GM23248 (cell line): ENCODE data around the gene ZBTB3. TPM values are rescaled to one million over a fixed set of nuclear protein-coding genes. Genes with fewer than 3 reads are reported as not detected.

Source experiments
- DNase-seq: peaks from one replicate; pipeline ENCODE4 v3.0.0-alpha.2; 2015
- H2AFZ ChIP-seq: fragments of 200-600 bp; sonication (generic); 2 replicates; pipeline ENCODE4 v1.6.1; 2016; ENCODE audit warnings: antibody characterized with exemption
- H3F3A ChIP-seq: fragments of 200-600 bp; sonication (generic); 2 replicates; pipeline ENCODE4 v1.6.1; 2016; ENCODE audit warnings: mild to moderate bottlenecking, antibody characterized with exemption, mixed run types; ENCODE audit not compliant: insufficient read depth
- H3K27ac ChIP-seq: fragments of 200-600 bp; sonication (generic); 2 replicates; pipeline ENCODE4 v1.5.1; 2016; ENCODE audit warnings: mild to moderate bottlenecking
- H3K27me3 ChIP-seq: fragments of 200-600 bp; sonication (generic); replicated peaks from 2 replicates; pipeline ENCODE4 v1.6.1; 2016; ENCODE audit warnings: mild to moderate bottlenecking; ENCODE audit not compliant: insufficient read depth
- H3K36me3 ChIP-seq: fragments of 200-600 bp; sonication (generic); 2 replicates; pipeline ENCODE4 v1.6.1; 2016; ENCODE audit warnings: low read depth, mild to moderate bottlenecking
- H3K4me1 ChIP-seq: fragments of 200-600 bp; sonication (generic); 2 replicates; pipeline ENCODE4 v1.6.1; 2016; ENCODE audit warnings: mild to moderate bottlenecking; ENCODE audit not compliant: insufficient read depth
- H3K4me2 ChIP-seq: fragments of 200-600 bp; sonication (generic); one replicate; pipeline ENCODE4 v1.6.1; 2016; ENCODE audit warnings: mild to moderate bottlenecking; ENCODE audit not compliant: unreplicated experiment
- H3K4me3 ChIP-seq: fragments of 200-600 bp; sonication (generic); 2 replicates; pipeline ENCODE4 v1.5.1; 2016; ENCODE audit warnings: mild to moderate bottlenecking
- H3K79me2 ChIP-seq: fragments of 200-600 bp; sonication (generic); 2 replicates; pipeline ENCODE4 v1.6.1; 2016; ENCODE audit warnings: mild to moderate bottlenecking; ENCODE audit not compliant: insufficient read depth
- H3K9ac ChIP-seq: fragments of 200-600 bp; sonication (generic); 2 replicates; pipeline ENCODE4 v1.6.1; 2016; ENCODE audit warnings: mild to moderate bottlenecking
- H3K9me2 ChIP-seq: fragments of 200-600 bp; sonication (generic); 2 replicates; pipeline ENCODE4 v1.6.1; 2016; ENCODE audit warnings: mixed run types, mild to moderate bottlenecking, moderate library complexity; ENCODE audit not compliant: insufficient read depth
- H3K9me3 ChIP-seq: fragments of 200-600 bp; sonication (generic); one replicate; pipeline ENCODE4 v1.6.1; 2017; ENCODE audit warnings: low read depth
- H4K20me1 ChIP-seq: fragments of 200-600 bp; sonication (generic); 2 replicates; pipeline ENCODE4 v1.6.0; 2016; ENCODE audit not compliant: insufficient read depth
- EZH2 ChIP-seq: fragments of 200-600 bp; sonication (generic); IDR thresholded peaks from 2 replicates; pipeline ENCODE4 v1.6.1; 2018; ENCODE audit warnings: antibody characterized with exemption, mild to moderate bottlenecking; ENCODE audit not compliant: insufficient read depth, poor library complexity, severe bottlenecking
- EZH2phosphoT487 ChIP-seq: fragments of 200-600 bp; sonication (generic); IDR thresholded peaks from 2 replicates; pipeline ENCODE4 v1.6.1; 2018; ENCODE audit warnings: antibody characterized with exemption, moderate library complexity, mild to moderate bottlenecking, low read depth; ENCODE audit not compliant: insufficient read depth
- WGBS, 2 experiments: methylation state at CpG; one replicate each; pipeline ENCODE4 v1.1.6; 2015 to 2017; ENCODE audit warnings: low lambda C conversion rate in 2 of 2, low coverage in 1 of 2; ENCODE audit errors: missing lambda C conversion rate in 2 of 2; 5-methylcytosine and 5-hydroxymethylcytosine counted together
- in situ Hi-C: fragments of 300-500 bp; cut with MboI; formaldehyde crosslinking; loops from 2 replicates; pipeline ENCODE4 v1.15.0; 2020
- polyA plus RNA-seq: library from polyadenylated mRNA; unstranded; fragments of >200 nt; fragmentation: Nextera tagmentation; extraction: Ambion mirVana; gene quantifications from 2 replicates; pipeline ENCODE4 v1.2.1, GENCODE V29; 2016
- total RNA-seq: library from RNA; depleted of rRNA; stranded (reverse); fragments of >200 nt; shearing (Covaris generic); gene quantifications from 2 replicates; pipeline ENCODE4 v1.2.3, GENCODE V29; 2014

ZBTB3 gene
- total and polyA plus RNA-seq, 2 experiments from 2014 or later: 4.9 to 8.0 TPM

DNA sequence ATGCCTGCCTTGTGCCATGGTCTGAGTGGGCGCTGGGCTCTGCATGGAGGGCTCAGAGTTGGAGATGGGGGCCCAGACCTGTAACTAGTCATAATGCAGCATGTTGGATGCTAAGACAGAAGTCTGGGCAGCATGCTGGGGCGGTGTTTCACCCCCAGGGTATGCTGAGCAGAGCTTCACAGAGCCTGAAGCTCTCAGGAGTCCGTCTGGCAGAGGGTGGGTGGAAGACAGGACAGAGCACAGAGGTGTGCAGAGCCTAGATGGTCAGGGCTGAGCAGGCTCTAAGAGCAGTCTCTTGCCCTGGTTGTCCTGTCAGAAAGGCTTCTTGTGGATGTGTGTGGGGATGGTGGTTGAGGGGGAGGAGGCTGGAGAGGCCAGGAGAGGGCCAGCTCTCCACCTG lies 24.5 kb upstream of the ZBTB3 start:
- H3F3A ChIP-seq: no peaks in the 10 kb centered on the region
- H3K9me2 ChIP-seq: no peaks in the 10 kb centered on the region
- no peaks in the 10 kb centered on the region for H3K4me1 ChIP-seq
- H3K27me3 ChIP-seq: no peaks in the 10 kb centered on the region
- peaks cover 5% of the 10 kb centered on the region for H3K79me2 ChIP-seq
- H3K9ac ChIP-seq: no peak overlapping the region
- no peaks in the 10 kb centered on the region for H3K36me3 ChIP-seq
- no peak overlapping the region for H3K4me2 ChIP-seq
- WGBS, 2 experiments: 94 to 100% methylated on average over 3 of the region's 3 CpGs
- TF ChIP-seq EZH2phosphoT487: no peak
- H3K4me3 ChIP-seq: no peak overlapping the region
- no peak overlapping the region for H3K27ac ChIP-seq
- DNase-seq: no peak
- in situ Hi-C loops: no loop called here
- no peaks in the 10 kb centered on the region for H3K9me3 ChIP-seq
- no peaks in the 10 kb centered on the region for H4K20me1 ChIP-seq
- no peak overlapping the region for H2AFZ ChIP-seq

DNA sequence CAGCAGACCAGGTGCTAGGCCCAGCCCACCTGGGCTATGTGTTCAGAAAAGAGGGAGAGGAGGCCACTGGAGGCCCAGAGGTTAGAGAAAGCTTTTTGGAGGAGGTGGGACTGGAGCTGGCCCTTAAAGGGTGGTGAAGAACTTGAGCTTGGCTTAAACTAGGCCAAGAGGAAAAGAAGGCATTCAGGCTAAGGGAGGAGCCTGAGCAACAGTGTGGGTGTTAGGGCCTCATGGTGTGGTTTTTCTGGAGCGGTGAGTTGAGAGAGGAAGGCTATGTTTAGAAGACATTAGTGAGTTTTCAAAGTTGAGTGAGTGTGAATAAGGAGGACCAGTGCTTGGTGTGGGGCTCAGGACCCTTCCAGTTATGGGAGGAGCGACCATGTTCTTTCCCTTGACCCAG lies 23.4 kb upstream of the ZBTB3 start:
- Histone ChIP-seq H3K9me2 (no peaks in the 10 kb centered on the region), H3K9me3 (no peaks in the 10 kb centered on the region), H3F3A (no peaks in the 10 kb centered on the region), H3K4me3 (no peak overlapping the region), H3K36me3 (no peaks in the 10 kb centered on the region), H3K27ac (no peak overlapping the region), H4K20me1 (no peaks in the 10 kb centered on the region), H3K79me2 (peaks cover 16% of the 10 kb centered on the region), H3K4me2 (no peak overlapping the region), H3K27me3 (no peaks in the 10 kb centered on the region), H3K9ac (no peak overlapping the region), H3K4me1 (0 out of 2 replicates have a peak, but pooled peaks cover 2% of the 10 kb centered on the region), H2AFZ (no peak overlapping the region)
- TF ChIP-seq EZH2 (no peak), EZH2phosphoT487 (no peak)
- in situ Hi-C loops: no loop called here
- WGBS, 2 experiments: 75 to 82% methylated on average over 2 of the region's 2 CpGs
- DNase-seq: no peak

DNA sequence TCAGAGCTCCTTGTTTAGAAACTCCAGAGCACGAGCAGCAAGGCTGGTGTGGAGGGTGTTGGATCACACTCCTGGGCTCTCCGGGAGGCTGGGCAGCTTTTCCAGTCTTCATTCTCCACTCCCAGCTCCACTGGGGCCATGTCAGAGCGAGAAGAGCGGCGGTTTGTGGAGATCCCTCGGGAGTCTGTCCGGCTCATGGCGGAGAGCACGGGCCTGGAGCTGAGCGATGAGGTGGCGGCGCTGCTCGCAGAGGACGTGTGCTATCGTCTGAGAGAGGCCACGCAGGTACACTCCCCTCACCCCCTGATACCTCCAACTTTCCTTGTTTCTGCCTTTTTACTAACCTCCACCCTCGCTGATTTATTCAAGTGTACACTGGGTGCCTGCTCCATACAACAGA lies 21.7 kb upstream of the ZBTB3 start:
- peaks cover 3% of the 10 kb centered on the region for H3F3A ChIP-seq
- H3K36me3 ChIP-seq: no peaks in the 10 kb centered on the region
- H3K4me2 ChIP-seq: no peak overlapping the region
- H4K20me1 ChIP-seq: no peaks in the 10 kb centered on the region
- TF ChIP-seq EZH2phosphoT487 (no peak), EZH2 (no peak)
- H3K9ac ChIP-seq: no peak overlapping the region
- no peak overlapping the region for H2AFZ ChIP-seq
- H3K4me3 ChIP-seq: no peak overlapping the region
- in situ Hi-C loops: no loop called here
- no peaks in the 10 kb centered on the region for H3K27me3 ChIP-seq
- H3K9me3 ChIP-seq: no peaks in the 10 kb centered on the region
- H3K4me1 ChIP-seq: peaks cover 10% of the 10 kb centered on the region; the same call in 1 of the 2 replicates
- 96 to 97% methylated on average over 17 of the region's 17 CpGs for WGBS, 2 experiments
- DNase-seq: no peak
- no peak overlapping the region for H3K27ac ChIP-seq
- peaks cover 23% of the 10 kb centered on the region for H3K79me2 ChIP-seq
- no peaks in the 10 kb centered on the region for H3K9me2 ChIP-seq

DNA sequence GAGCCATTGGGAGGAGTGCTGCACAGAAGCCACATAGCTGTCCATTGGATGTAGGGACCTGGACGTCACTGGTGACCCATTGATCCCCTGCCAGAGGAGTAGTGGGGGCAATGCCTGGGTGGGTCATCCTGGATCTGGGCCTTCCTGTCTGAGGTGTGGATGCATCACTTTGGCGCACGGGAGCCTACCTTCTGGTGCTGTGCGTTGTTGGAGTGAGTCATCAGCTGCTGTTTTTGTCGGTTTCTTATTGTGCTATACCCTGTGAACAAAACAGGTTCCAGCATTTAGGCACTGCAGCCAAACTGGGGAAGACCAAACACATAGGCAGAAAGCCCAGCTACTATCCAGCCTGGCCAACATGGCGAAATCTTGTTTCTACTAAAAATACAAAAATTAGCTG lies 20.4 kb upstream of the ZBTB3 start:
- H3K27me3 ChIP-seq: no peaks in the 10 kb centered on the region
- H3K9ac ChIP-seq: no peak overlapping the region
- peaks cover 18% of the 10 kb centered on the region for H3K4me1 ChIP-seq
- H3K9me3 ChIP-seq: no peaks in the 10 kb centered on the region
- no peak overlapping the region for H3K27ac ChIP-seq
- no peak overlapping the region for H3K4me3 ChIP-seq
- H3K4me2 ChIP-seq: no peak overlapping the region
- 85% methylated on average over 6 of the region's 6 CpGs for WGBS, 2 experiments
- H3F3A ChIP-seq: peaks cover 13% of the 10 kb centered on the region
- in situ Hi-C loops: no loop called here
- TF ChIP-seq EZH2 (no peak), EZH2phosphoT487 (no peak)
- H3K79me2 ChIP-seq: peaks cover 23% of the 10 kb centered on the region
- H2AFZ ChIP-seq: no peak overlapping the region
- H3K36me3 ChIP-seq: no peaks in the 10 kb centered on the region
- no peaks in the 10 kb centered on the region for H3K9me2 ChIP-seq
- no peaks in the 10 kb centered on the region for H4K20me1 ChIP-seq
- DNase-seq: no peak
